OCI-LY1 (cell line): ENCODE measurements around the gene MBNL2.

Source experiments
- CTCF ChIP-seq: fragments of 200-600 bp; sonication (generic), shearing (Covaris generic); IDR thresholded peaks from 2 replicates; pipeline ENCODE4 v1.5.1; 2017; ENCODE audit warnings: mild to moderate bottlenecking, antibody characterized with exemption, low read length, moderate library complexity, mixed read lengths
- EZH2 ChIP-seq: fragments of 200-600 bp; sonication (generic), shearing (Covaris generic); IDR thresholded peaks from 2 replicates; pipeline ENCODE4 v1.8.0; 2017; ENCODE audit warnings: borderline replicate concordance, mixed run types, mild to moderate bottlenecking, antibody characterized with exemption, low read length, moderate library complexity, mixed read lengths

GRCh38 chr13:97407540-97407939 is 185.4 kb downstream of the MBNL2 start:
- TF ChIP-seq CTCF, result no peak
- TF ChIP-seq EZH2, result no peak
